Loucy (cell line): Measurements from ENCODE around the gene PLA2G12B.
"Not testable (repeated sequence)": the region's sequence is repeated elsewhere in the genome, so short reads cannot be mapped to it uniquely, and the experiment has no call there.

Experiments used
- H2AFZ ChIP-seq: fragments of 200-600 bp; sonication (generic); 2 replicates; pipeline ENCODE4 v1.6.0; 2016; ENCODE audit warnings: antibody characterized with exemption, mild to moderate bottlenecking, low read length, moderate library complexity
- H3F3A ChIP-seq: fragments of 200-600 bp; 2 replicates; pipeline ENCODE4 v1.6.0; 2016; ENCODE audit warnings: antibody characterized with exemption, low read depth, mild to moderate bottlenecking
- H3K27me3 ChIP-seq: fragments of 200-600 bp; sonication (generic); 2 replicates; pipeline ENCODE4 v1.6.1; 2014; ENCODE audit warnings: low read length, mild to moderate bottlenecking; ENCODE audit not compliant: insufficient read depth, poor library complexity, severe bottlenecking
- H3K36me3 ChIP-seq: fragments of 200-600 bp; sonication (generic); 2 replicates; pipeline ENCODE4 v1.6.1; 2016; ENCODE audit warnings: low read length; ENCODE audit not compliant: insufficient read depth
- H3K4me1 ChIP-seq: fragments of 200-600 bp; sonication (generic); 2 replicates; pipeline ENCODE4 v1.5.1; 2014; ENCODE audit warnings: low read length, mild to moderate bottlenecking; ENCODE audit not compliant: insufficient read depth, poor library complexity, severe bottlenecking
- H3K4me2 ChIP-seq: fragments of 200-600 bp; sonication (generic); 2 replicates; pipeline ENCODE4 v1.6.0; 2014; ENCODE audit warnings: antibody characterized with exemption, low read length, low read depth, mild to moderate bottlenecking; ENCODE audit not compliant: poor library complexity, severe bottlenecking
- H3K4me3 ChIP-seq: fragments of 200-600 bp; sonication (generic); 2 replicates; pipeline ENCODE4 v1.5.1; 2014; ENCODE audit warnings: low read length, mild to moderate bottlenecking, mixed read lengths; ENCODE audit not compliant: poor library complexity, severe bottlenecking
- H3K79me2 ChIP-seq: fragments of 200-600 bp; sonication (generic); 2 replicates; pipeline ENCODE4 v1.6.1; 2014; ENCODE audit warnings: low read length; ENCODE audit not compliant: insufficient read depth
- H3K9ac ChIP-seq: fragments of 200-600 bp; sonication (generic); 2 replicates; pipeline ENCODE4 v1.6.0; 2014; ENCODE audit warnings: mild to moderate bottlenecking, low read depth, low read length, moderate library complexity; ENCODE audit not compliant: poor library complexity, severe bottlenecking
- H3K9me2 ChIP-seq: fragments of 200-600 bp; sonication (generic); replicated peaks from 2 replicates; pipeline ENCODE4 v1.6.1; 2016; ENCODE audit warnings: low read depth, low read length, mixed read lengths
- H3K9me3 ChIP-seq: fragments of 200-600 bp; sonication (generic); 2 replicates; pipeline ENCODE4 v1.6.1; 2014; ENCODE audit warnings: mild to moderate bottlenecking, antibody characterized with exemption, low read length, low read depth; ENCODE audit not compliant: insufficient read depth
- H4K20me1 ChIP-seq: fragments of 200-600 bp; sonication (generic); 2 replicates; pipeline ENCODE4 v1.6.0; 2014; ENCODE audit warnings: antibody characterized with exemption, low read length, mild to moderate bottlenecking; ENCODE audit not compliant: insufficient read depth, poor library complexity, severe bottlenecking
- CTCF ChIP-seq: fragments of 200-600 bp; sonication (generic); conservative IDR thresholded peaks from 2 replicates; pipeline ENCODE4 v1.5.1; 2014; ENCODE audit warnings: mild to moderate bottlenecking, antibody characterized with exemption, low read length
- EZH2phosphoT487 ChIP-seq: fragments of 200-600 bp; IDR thresholded peaks from 2 replicates; pipeline ENCODE4 v1.6.1; 2018; ENCODE audit warnings: antibody characterized with exemption, mild to moderate bottlenecking, moderate library complexity, borderline replicate concordance

The PLA2G12B gene

GRCh38 chr10:72910705-72911104 is 43.9 kb downstream of the PLA2G12B start:
- H3K79me2 ChIP-seq: no peaks in the 10 kb centered on the region
- no peak overlapping the region for H2AFZ ChIP-seq
- H3K9ac ChIP-seq: no peak overlapping the region
- no peaks in the 10 kb centered on the region for H3K36me3 ChIP-seq
- TF ChIP-seq EZH2phosphoT487 (no peak), CTCF (no peak)
- H3F3A ChIP-seq: no peaks in the 10 kb centered on the region
- no peaks in the 10 kb centered on the region for H3K9me3 ChIP-seq
- no peaks in the 10 kb centered on the region for H3K27me3 ChIP-seq
- H3K4me1 ChIP-seq: no peaks in the 10 kb centered on the region
- no peaks in the 10 kb centered on the region for H4K20me1 ChIP-seq
- H3K9me2 ChIP-seq: no peaks in the 10 kb centered on the region
- H3K4me2 ChIP-seq: no peak overlapping the region
- no peak overlapping the region for H3K4me3 ChIP-seq

GRCh38 chr10:72906446-72906845 is 48.2 kb downstream of the PLA2G12B start:
- H3K9ac ChIP-seq: no peak overlapping the region
- H3K4me3 ChIP-seq: no peak overlapping the region
- H3K36me3 ChIP-seq: no peaks in the 10 kb centered on the region
- H3K27me3 ChIP-seq: no peaks in the 10 kb centered on the region
- no peaks in the 10 kb centered on the region for H3K4me1 ChIP-seq
- no peaks in the 10 kb centered on the region for H3K9me2 ChIP-seq
- no peaks in the 10 kb centered on the region for H3K9me3 ChIP-seq
- TF ChIP-seq EZH2phosphoT487: no peak
- no peak for TF ChIP-seq CTCF
- H3K79me2 ChIP-seq: no peaks in the 10 kb centered on the region
- H3F3A ChIP-seq: no peaks in the 10 kb centered on the region
- H2AFZ ChIP-seq: no peak overlapping the region
- H4K20me1 ChIP-seq: no peaks in the 10 kb centered on the region
- no peak overlapping the region for H3K4me2 ChIP-seq

- Histone ChIP-seq H3K36me3 (no peaks in the 10 kb centered on the region), H3K4me3 (no peak overlapping the region), H4K20me1 (no peaks in the 10 kb centered on the region), H2AFZ (no peak overlapping the region), H3K4me2 (no peak overlapping the region), H3K9me2 (no peaks in the 10 kb centered on the region), H3K79me2 (no peaks in the 10 kb centered on the region), H3K9me3 (no peaks in the 10 kb centered on the region), H3K4me1 (no peaks in the 10 kb centered on the region), H3F3A (no peaks in the 10 kb centered on the region), H3K9ac (no peak overlapping the region), H3K27me3 (no peaks in the 10 kb centered on the region)
- TF ChIP-seq CTCF (no peak), EZH2phosphoT487 (no peak)
These were observed 49.8 kb downstream of the PLA2G12B start for GRCh38 chr10:72904806-72905205.

- not testable (repeated sequence) for H3K9me2 ChIP-seq, H4K20me1 ChIP-seq, H3K4me3 ChIP-seq, H3K36me3 ChIP-seq, H3K4me2 ChIP-seq, H3F3A ChIP-seq, H3K27me3 ChIP-seq, H3K9me3 ChIP-seq, H2AFZ ChIP-seq, H3K79me2 ChIP-seq, H3K9ac ChIP-seq, H3K4me1 ChIP-seq
These were observed 50.6 kb downstream of the PLA2G12B start for GRCh38 chr10:72903941-72904446.
